H54 (cell line): Measurements from ENCODE around the gene FAM234A.

Source experiments
- DNase-seq: peaks from one replicate; pipeline ENCODE4 v3.0.0; 2011; ENCODE audit warnings: low spot score, mixed read lengths; ENCODE audit not compliant: insufficient read length
- FAIRE-seq: peaks from 3 replicates; lab custom pipeline; 2011; peaks lifted over from hg19 to GRCh38; lab: Jason Lieb, UNC
- POLR2A ChIP-seq: IDR thresholded peaks from 2 replicates; pipeline ENCODE4 v1.6.1; 2011; ENCODE audit warnings: low read depth, mild to moderate bottlenecking, low read length

FAM234A gene

DNA sequence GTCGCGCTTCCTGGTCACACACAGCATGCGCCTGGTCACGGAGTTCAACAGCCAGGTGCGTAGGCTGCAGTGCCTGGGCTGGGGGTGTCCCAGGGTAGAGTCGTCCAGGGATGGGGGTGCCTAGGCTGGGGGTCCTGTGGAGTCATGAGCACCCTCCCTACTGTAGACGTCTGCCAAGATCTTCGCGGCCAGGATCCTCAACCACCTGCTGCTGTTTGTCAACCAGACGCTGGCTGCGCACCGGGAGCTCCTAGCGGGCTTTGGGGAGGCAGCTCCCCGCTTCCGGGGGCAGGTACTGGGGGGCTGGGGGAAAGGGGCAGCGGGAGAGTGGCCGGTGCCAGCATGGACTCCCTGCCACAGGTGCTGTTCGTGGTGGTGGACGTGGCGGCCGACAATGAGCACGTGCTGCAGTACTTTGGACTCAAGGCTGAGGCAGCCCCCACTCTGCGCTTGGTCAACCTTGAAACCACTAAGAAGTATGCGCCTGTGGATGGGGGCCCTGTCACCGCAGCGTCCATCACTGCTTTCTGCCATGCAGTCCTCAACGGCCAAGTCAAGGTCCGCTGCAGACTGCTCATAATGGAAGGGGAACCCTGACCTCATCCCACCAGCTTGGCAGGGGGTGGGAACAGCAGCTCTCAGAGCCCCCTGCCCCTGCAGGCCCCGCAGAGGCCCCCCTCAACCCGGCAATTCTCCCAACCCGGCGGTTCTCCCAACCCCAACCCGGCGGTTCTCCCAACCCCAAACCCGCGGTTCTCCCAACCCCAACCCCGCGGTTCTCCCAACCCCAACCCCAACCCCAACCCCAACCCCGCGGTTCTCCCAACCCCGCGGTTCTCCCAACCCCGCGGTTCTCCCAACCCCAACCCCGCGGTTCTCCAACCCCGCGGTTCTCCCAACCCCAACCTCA lies 50.8 kb downstream of the FAM234A start:
- no peak for FAIRE-seq
- no peak for DNase-seq
- TF ChIP-seq POLR2A = no peak

- DNase-seq (no peak), FAIRE-seq (no peak)
- TF ChIP-seq POLR2A = no peak
These were observed 52.1 kb downstream of the FAM234A start for GRCh38 chr16:286491-287297.

- peak; percentile 72 for DNase-seq
- no peak for FAIRE-seq
- TF ChIP-seq POLR2A = no peak
These were observed 52.7 kb downstream of the FAM234A start for GRCh38 chr16:287298-287811.

GRCh38 chr16:287981-288920 lies 53.6 kb downstream of the FAM234A start:
- no peak for TF ChIP-seq POLR2A
- DNase-seq (no peak), FAIRE-seq (no peak)

DNA sequence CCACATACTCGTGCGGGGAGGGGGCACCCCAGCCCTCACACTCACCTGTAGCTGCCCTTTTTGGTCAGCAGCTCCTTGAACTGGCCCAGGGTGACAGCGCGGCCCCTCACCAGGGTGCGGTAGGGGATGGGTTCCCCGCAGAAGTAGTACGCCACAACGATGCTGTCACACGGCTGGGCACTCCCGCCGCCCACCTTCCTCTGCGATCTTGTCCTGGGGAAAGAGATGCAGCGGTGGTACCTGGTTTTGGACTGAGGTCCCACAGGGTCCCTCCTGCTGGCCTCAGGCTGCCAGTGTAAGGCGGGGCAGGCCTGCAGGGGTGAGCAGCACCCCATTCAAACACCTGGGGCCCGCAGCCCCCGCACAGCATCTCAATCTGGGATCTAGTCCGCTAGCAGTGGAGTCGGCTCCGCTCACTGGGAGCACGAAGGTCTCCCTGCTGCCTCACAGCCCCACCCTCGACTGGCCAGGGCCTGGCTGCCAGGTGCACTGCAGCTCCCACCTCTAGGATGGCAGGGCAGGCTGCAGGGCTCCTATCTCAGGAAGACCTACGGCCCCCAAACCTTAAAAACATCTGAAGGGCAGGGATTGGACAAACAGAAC lies 54.9 kb downstream of the FAM234A start:
- DNase-seq = no peak
- no peak for FAIRE-seq
- TF ChIP-seq POLR2A = no peak

GRCh38 chr16:290015-290680 lies 55.5 kb downstream of the FAM234A start:
- no peak for DNase-seq
- no peak for FAIRE-seq
- no peak for TF ChIP-seq POLR2A

DNA sequence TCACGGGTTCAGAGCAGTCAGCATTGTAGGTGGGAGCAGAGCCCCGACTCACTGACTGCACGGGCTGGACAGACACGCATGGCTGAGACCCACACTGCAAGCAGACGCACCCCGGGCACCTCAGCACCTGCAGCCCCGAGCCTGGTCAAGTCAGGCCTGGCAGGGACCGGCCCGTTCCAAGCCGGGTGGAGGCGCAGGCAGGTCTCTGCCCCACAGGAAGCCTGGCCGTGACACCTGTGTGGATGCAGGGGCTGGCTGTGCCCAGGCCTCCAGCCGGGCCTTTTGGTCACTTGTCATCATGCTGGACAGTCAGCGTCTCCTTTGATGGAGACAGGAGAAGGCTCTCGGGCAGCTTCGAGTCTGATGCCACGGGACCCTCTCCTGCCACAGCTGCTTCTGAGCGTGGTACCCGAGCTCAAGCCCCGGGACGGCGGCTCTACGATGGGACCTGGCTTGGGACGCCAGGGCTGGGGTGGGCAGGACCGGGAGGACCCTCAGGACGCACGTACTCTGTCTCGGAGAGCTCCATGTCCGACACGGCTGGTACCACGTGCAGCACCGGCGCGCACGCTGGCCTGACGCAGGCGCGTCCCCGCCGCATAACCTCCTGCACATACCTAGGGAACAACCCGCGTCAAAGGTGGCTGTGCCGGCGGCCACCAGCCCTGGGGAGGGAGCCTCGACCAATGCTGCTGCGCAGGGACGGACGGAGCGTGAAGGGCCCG lies 56.2 kb downstream of the FAM234A start:
- FAIRE-seq (no peak), DNase-seq (no peak)
- no peak for TF ChIP-seq POLR2A

DNA sequence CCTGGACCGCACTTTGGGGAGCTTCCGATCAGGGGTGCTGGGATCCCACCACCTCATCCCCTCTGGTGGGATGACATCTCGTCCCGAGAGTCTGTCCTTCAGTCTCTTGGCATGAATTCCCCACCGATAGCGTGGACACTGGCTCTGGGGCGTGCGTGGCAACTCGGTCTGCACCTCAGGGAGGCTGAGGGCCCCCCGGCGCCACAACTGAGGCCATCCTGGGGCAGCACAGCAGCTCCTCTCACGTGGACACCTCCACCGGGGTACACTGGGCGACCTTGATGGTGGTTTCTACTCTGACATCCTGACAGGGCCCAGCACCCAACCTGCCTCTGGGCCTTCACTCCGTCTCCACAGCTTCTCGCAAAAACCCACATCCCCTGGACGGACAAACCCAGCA lies 56.9 kb downstream of the FAM234A start:
- no peak for TF ChIP-seq POLR2A
- FAIRE-seq (no peak), DNase-seq (no peak)

- no peak for DNase-seq
- FAIRE-seq = no peak
- TF ChIP-seq POLR2A = no peak
These were observed 58.6 kb downstream of the FAM234A start for GRCh38 chr16:293043-293775.

GRCh38 chr16:296276-296675 lies 61.7 kb downstream of the FAM234A start:
- TF ChIP-seq POLR2A = no peak
- FAIRE-seq (no peak), DNase-seq (no peak)
